Measurements from ENCODE around the gene TPM2. TPM values are rescaled to one million over a fixed set of nuclear protein-coding genes. Genes with fewer than 3 reads are reported as not detected.
A peak's percentile ranks its signal among the peaks of the same experiment; 100 is the strongest.

TPM2 gene
- total and polyA plus RNA-seq, 9 of the 15 experiments (the other 6 are each of a cell fraction or from before 2014, with no cell fraction given), result 0.28 to 16.1 (median 4.5) TPM

- TF ChIP-seq BRF2 (IDR thresholded peaks at IDR 0.05; ENCODE audit: borderline replicate concordance, insufficient read depth, insufficient read length) (no peak), ZNF12 (CRISPR knock-in tag; IDR thresholded peaks at IDR 0.05) (no peak), VEZF1 (CRISPR knock-in tag; IDR thresholded peaks at IDR 0.05) (peak; percentile 83), ADNP (tag; IDR thresholded peaks at IDR 0.05) (no peak), LARP7 (IDR thresholded peaks at IDR 0.05) (no peak; the same call in 1 of the 2 replicates), POU5F1 (IDR thresholded peaks at IDR 0.05; ENCODE audit: borderline replicate concordance, low read depth, low read length, partially characterized antibody) (no peak), ATF6 (CRISPR knock-in tag; IDR thresholded peaks at IDR 0.05) (no peak), MAZ (CRISPR knock-in tag; conservative IDR thresholded peaks at IDR 0.05 in 1 of 2, IDR thresholded peaks at IDR 0.05 in 1 of 2) (peak in 1 of 2 experiments; percentile 64; a peak in 1 of 4 replicates), ETV6 (IDR thresholded peaks at IDR 0.05; ENCODE audit: borderline replicate concordance in 1 of 2, low read depth in 2 of 2, low read length in 1 of 2) (no peak), ETV6 (CRISPR knock-in tag; IDR thresholded peaks at IDR 0.05; ENCODE audit: borderline replicate concordance) (no peak), BCLAF1 (IDR thresholded peaks at IDR 0.05; ENCODE audit: borderline replicate concordance in 1 of 2, control insufficient read depth in 1 of 2, low read depth in 2 of 2, low read length in 1 of 2) (no peak), PHTF2 (CRISPR knock-in tag; IDR thresholded peaks at IDR 0.05) (no peak), MCM2 (IDR thresholded peaks at IDR 0.05; ENCODE audit: low read depth) (no peak), HINFP (tag; conservative IDR thresholded peaks at IDR 0.05; ENCODE audit: low read depth) (no peak), ZC3H8 (IDR thresholded peaks at IDR 0.05) (no peak), FOSL1 (tag; conservative IDR thresholded peaks at IDR 0.05) (no peak; the same call in 1 of the 2 replicates)
These were observed 38.6 kb upstream of the TPM2 start (continued) for GRCh38 chr9:35728041-35728971.
